HepG2 (cell line): ENCODE results near the gene NRL. TPM values are rescaled to one million over a fixed set of nuclear protein-coding genes. Genes with fewer than 3 reads are reported as not detected.

Experiments used
- DMTF1 ChIP-seq: sonication (generic); formaldehyde crosslinking; IDR thresholded peaks from 2 replicates; pipeline ENCODE4 v1.4.0; 2020; ENCODE audit warnings: mild to moderate bottlenecking, missing genetic modification reagents
- DNMT3B ChIP-seq: conservative IDR thresholded peaks from 2 replicates; pipeline ENCODE4 v1.6.1; 2016; ENCODE audit warnings: missing biosample characterization, control low read depth
- MEF2D ChIP-seq: sonication (generic); formaldehyde crosslinking; IDR thresholded peaks from 2 replicates; pipeline ENCODE4 v1.5.1; 2020; ENCODE audit warnings: mild to moderate bottlenecking, missing genetic modification reagents
- NCOR1 ChIP-seq: fragments of 200-600 bp; sonication (generic); IDR thresholded peaks from 2 replicates; pipeline ENCODE4 v1.7.0; 2017; ENCODE audit warnings: antibody characterized with exemption, low read length, borderline replicate concordance
- SIX1 ChIP-seq: sonication (generic); formaldehyde crosslinking; IDR thresholded peaks from 2 replicates; pipeline ENCODE4 v1.4.0; 2020; ENCODE audit warnings: missing genetic modification reagents, borderline replicate concordance
- SP4 ChIP-seq: sonication (generic); formaldehyde crosslinking; IDR thresholded peaks from 2 replicates; pipeline ENCODE4 v1.8.1; 2023; ENCODE audit warnings: mild to moderate bottlenecking, missing genetic modification reagents
- TCF7 ChIP-seq: sonication (generic); IDR thresholded peaks from 2 replicates; pipeline ENCODE4 v1.6.1; 2016; ENCODE audit warnings: antibody characterized with exemption, low read depth
- TEAD3 ChIP-seq: optimal IDR thresholded peaks from 2 replicates; pipeline ENCODE3; 2016; ENCODE audit warnings: borderline replicate concordance
- UBTF ChIP-seq: sonication (generic); formaldehyde crosslinking; IDR thresholded peaks from 2 replicates; pipeline ENCODE4 v1.4.0; 2020; ENCODE audit warnings: mild to moderate bottlenecking, missing genetic modification reagents
- XRCC5 ChIP-seq: fragments of 200-400 bp; formaldehyde crosslinking; optimal IDR thresholded peaks from 2 replicates; pipeline ENCODE3; 2017; ENCODE audit warnings: mild to moderate bottlenecking, low read length
- ZBTB2 ChIP-seq: sonication (generic); formaldehyde crosslinking; IDR thresholded peaks from 2 replicates; pipeline ENCODE4 v1.8.0; 2022; ENCODE audit warnings: low read depth, missing genetic modification reagents
- ZNF263 ChIP-seq: sonication (generic); formaldehyde crosslinking; IDR thresholded peaks from 2 replicates; pipeline ENCODE4 v1.4.0; 2020; ENCODE audit warnings: missing genetic modification reagents
- ZNF343 ChIP-seq: sonication (generic); formaldehyde crosslinking; IDR thresholded peaks from 2 replicates; pipeline ENCODE4 v1.4.0; 2020; ENCODE audit warnings: mild to moderate bottlenecking, missing genetic modification reagents
- ZNF547 ChIP-seq: sonication (generic); formaldehyde crosslinking; IDR thresholded peaks from 2 replicates; pipeline ENCODE4 v1.5.1; 2020; ENCODE audit warnings: mild to moderate bottlenecking, missing genetic modification reagents
- ZNF563 ChIP-seq: sonication (generic); formaldehyde crosslinking; IDR thresholded peaks from 2 replicates; pipeline ENCODE4 v1.8.0; 2022; ENCODE audit warnings: mild to moderate bottlenecking, moderate library complexity, missing genetic modification reagents
- ZNF572 ChIP-seq: sonication (generic); formaldehyde crosslinking; IDR thresholded peaks from 2 replicates; pipeline ENCODE4 v1.5.1; 2020; ENCODE audit warnings: mild to moderate bottlenecking, missing genetic modification reagents
- ZNF598 ChIP-seq: sonication (generic); formaldehyde crosslinking; IDR thresholded peaks from 2 replicates; pipeline ENCODE4 v1.5.1; 2020; ENCODE audit warnings: mild to moderate bottlenecking, missing genetic modification reagents, borderline replicate concordance
- ZNF652 ChIP-seq: IDR thresholded peaks from 2 replicates; pipeline ENCODE4 v1.6.1; 2016; ENCODE audit warnings: low read depth, borderline replicate concordance
- ZNF782 ChIP-seq: sonication (generic); formaldehyde crosslinking; IDR thresholded peaks from 2 replicates; pipeline ENCODE4 v1.4.0; 2020; ENCODE audit warnings: missing genetic modification reagents, mild to moderate bottlenecking, borderline replicate concordance
- ZNF839 ChIP-seq: sonication (generic); formaldehyde crosslinking; IDR thresholded peaks from 2 replicates; pipeline ENCODE4 v1.4.0; 2020; ENCODE audit warnings: missing genetic modification reagents, mild to moderate bottlenecking, borderline replicate concordance
- polyA plus RNA-seq, 8 experiments: library from polyadenylated mRNA; depleted of rRNA in 3 of 8; stranded (reverse) in 7 of 8; unstranded in 1 of 8; fragments of >200 nt; fragmentation: Illumina TruSeq in 4 of 8; extraction: Trizol in 4 of 8; gene quantifications; 2 replicates each; pipeline versions ENCODE4 v1.2.1 to v1.2.3, GENCODE V29; 2011 to 2016; ENCODE audit warnings: low read depth in 4 of 8, missing spikeins in 1 of 8, mixed read lengths in 1 of 8; ENCODE audit not compliant: insufficient read depth in 1 of 8
- total RNA-seq, 5 experiments: library from RNA; depleted of rRNA; stranded (reverse); fragments of >200 nt; fragmentation: Illumina TruSeq; extraction: Trizol; gene quantifications; 2 replicates each; pipeline ENCODE4 v1.2.3, GENCODE V29; 2016; ENCODE audit warnings: low read depth in 1 of 5
- TF ChIP-seq, protein P1 (sequence below): sonication (generic); formaldehyde crosslinking; conservative IDR thresholded peaks from 2 replicates; pipeline ENCODE4 v1.8.0; 2022; ENCODE audit warnings: missing genetic modification reagents

Gene NRL
- total and polyA plus RNA-seq, 2 of the 13 experiments (the other 11 are each of a cell fraction or from before 2014, with no cell fraction given): 2.5 to 4.7 TPM

- TF ChIP-seq ZNF343 (CRISPR knock-in tag): peak; percentile 74; the same call in 1 of the 2 replicates
- TF ChIP-seq DNMT3B (CRISPR knock-in tag): no peak
- peak; percentile 63; the same call in 1 of the 2 replicates for TF ChIP-seq NCOR1
- no peak for TF ChIP-seq DMTF1 (CRISPR knock-in tag)
- TF ChIP-seq ZBTB2: no peak
- 0 out of 2 replicates have a peak, but pooled peaks have one; percentile 22 for TF ChIP-seq UBTF
- TF ChIP-seq ZNF563 (CRISPR knock-in tag): peak; percentile 47; the same call in 1 of the 2 replicates
- TF ChIP-seq ZNF263 (CRISPR knock-in tag): peak; percentile 63
- TF ChIP-seq ZNF572 (CRISPR knock-in tag): 0 out of 2 replicates have a peak, but pooled peaks have one; percentile 33
- peak; percentile 82; the same call in 1 of the 2 replicates for TF ChIP-seq ZNF782 (CRISPR knock-in tag)
- peak; percentile 55; the same call in 1 of the 2 replicates for TF ChIP-seq TCF7
- TF ChIP-seq ZNF839: no peak
- 0 out of 2 replicates have a peak, but pooled peaks have one; percentile 57 for TF ChIP-seq ZNF598 (CRISPR knock-in tag)
- TF ChIP-seq, protein P1, sequence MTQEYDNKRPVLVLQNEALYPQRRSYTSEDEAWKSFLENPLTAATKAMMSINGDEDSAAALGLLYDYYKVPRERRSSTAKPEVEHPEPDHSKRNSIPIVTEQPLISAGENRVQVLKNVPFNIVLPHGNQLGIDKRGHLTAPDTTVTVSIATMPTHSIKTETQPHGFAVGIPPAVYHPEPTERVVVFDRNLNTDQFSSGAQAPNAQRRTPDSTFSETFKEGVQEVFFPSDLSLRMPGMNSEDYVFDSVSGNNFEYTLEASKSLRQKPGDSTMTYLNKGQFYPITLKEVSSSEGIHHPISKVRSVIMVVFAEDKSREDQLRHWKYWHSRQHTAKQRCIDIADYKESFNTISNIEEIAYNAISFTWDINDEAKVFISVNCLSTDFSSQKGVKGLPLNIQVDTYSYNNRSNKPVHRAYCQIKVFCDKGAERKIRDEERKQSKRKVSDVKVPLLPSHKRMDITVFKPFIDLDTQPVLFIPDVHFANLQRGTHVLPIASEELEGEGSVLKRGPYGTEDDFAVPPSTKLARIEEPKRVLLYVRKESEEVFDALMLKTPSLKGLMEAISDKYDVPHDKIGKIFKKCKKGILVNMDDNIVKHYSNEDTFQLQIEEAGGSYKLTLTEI (CRISPR knock-in tag): no peak
- 0 out of 2 replicates have a peak, but pooled peaks have one; percentile 17 for TF ChIP-seq SP4 (CRISPR knock-in tag)
- TF ChIP-seq SIX1 (CRISPR knock-in tag): no peak
- no peak for TF ChIP-seq MEF2D (CRISPR knock-in tag)
- no peak for TF ChIP-seq XRCC5
- TF ChIP-seq TEAD3 (CRISPR knock-in tag): peak; percentile 28
- TF ChIP-seq ZNF547: peak; percentile 69; the same call in 1 of the 2 replicates
- no peak for TF ChIP-seq ZNF652 (CRISPR knock-in tag)
Observed at GRCh38 chr14:24060984-24061913, 53.5 kb downstream of the NRL start (continued).
